Ovary (tissue), 9 donors: ENCODE data around the gene RPS21. TPM values are rescaled to one million over a fixed set of nuclear protein-coding genes. Genes with fewer than 3 reads are reported as not detected.

ENCODE experiments used
- DNase-seq, 5 donors: peaks; one replicate each; pipeline ENCODE4 v3.0.0-alpha.2; 2019 to 2020
- H3K27ac ChIP-seq, 2 donors: fragments of 200-600 bp; one replicate each; pipeline versions ENCODE4 v1.5.1 to v1.8.0; 2019 to 2022
- H3K27me3 ChIP-seq: fragments of 200-600 bp; one replicate; pipeline ENCODE4 v1.8.0; 2022
- H3K36me3 ChIP-seq: fragments of 200-600 bp; sonication (generic); one replicate; pipeline ENCODE4 v1.5.1; 2019
- H3K4me1 ChIP-seq: one replicate; pipeline ENCODE4 v1.8.1; 2013; ENCODE audit warnings: mild to moderate bottlenecking, moderate library complexity; ENCODE audit not compliant: insufficient read depth
- H3K4me3 ChIP-seq: fragments of 200-600 bp; sonication (generic); one replicate; pipeline ENCODE4 v1.5.1; 2017
- H3K9me3 ChIP-seq, 2 donors: fragments of 200-600 bp in 1 of 2; sonication (generic) in 1 of 2; one replicate each; pipeline versions ENCODE4 v1.5.1 to v1.8.1; 2013 to 2019; ENCODE audit warnings: mild to moderate bottlenecking in 1 of 2, moderate library complexity in 1 of 2
- CTCF ChIP-seq, 3 donors: fragments of 450-650 bp in 2 of 3; fragments of 200-600 bp in 1 of 3; IDR thresholded peaks; one replicate each; pipeline versions ENCODE4 v1.5.1 to v1.8.0; 2016 to 2022; ENCODE audit warnings: antibody characterized with exemption in 3 of 3, mild to moderate bottlenecking in 1 of 3
- EP300 ChIP-seq: sonication (generic); formaldehyde crosslinking; IDR thresholded peaks from one replicate; pipeline ENCODE4 v1.6.1; 2017; ENCODE audit warnings: antibody characterized with exemption
- POLR2A ChIP-seq: fragments of 450-650 bp; IDR thresholded peaks from one replicate; pipeline ENCODE4 v1.6.1; 2017; ENCODE audit warnings: antibody characterized with exemption, mild to moderate bottlenecking, moderate library complexity
- WGBS, 3 donors: extraction: QIAGEN DNeasy Blood & Tissue Kit in 1 of 3; methylation state at CpG; one replicate each; pipeline versions ENCODE4 v1.1.5 to v1.1.7; 2013 to 2017; 5-methylcytosine and 5-hydroxymethylcytosine counted together
- intact Hi-C, 4 donors: fragments of 100-400 bp; cut with DNase I; formaldehyde crosslinking; loops; one replicate each; pipeline versions ENCODE4 v1.11.0 to v1.15.1; 2022 to 2023
- polyA plus RNA-seq, 2 donors: library from polyadenylated mRNA; stranded (reverse); fragments of 200-250 nt in 1 of 2; fragments of 350-450 nt in 1 of 2; fragmentation: Illumina TruSeq in 1 of 2; extraction: RNeasy Lipid Tissue Mini Kit (QIAGEN cat#74804) in 1 of 2; gene quantifications; one replicate each; pipeline ENCODE4 v1.2.3, GENCODE V29; 2013 to 2014
- total RNA-seq, 7 donors: library from RNA; depleted of rRNA in 2 of 7; stranded (reverse); fragments of >200 nt in 2 of 7; fragmentation: NEBNext Ultra II Directional in 3 of 7; extraction: Animal tissue kit (Norgen Biotek cat#: 25700) in 3 of 7; gene quantifications; one replicate each; pipeline versions ENCODE4 v1.1.0 to v1.2.4, GENCODE V29; 2016 to 2023
- donor health status: DM: no; HTN: no; CAD: no; lungs with moderate emphysema.
- donor health status: DM: no; HTN: no; CAD: no.
- donor health status: Bipolar disorder and iron deficiency.
- donor health status: DM: yes; HTN: yes; CAD: no.
- donor health status: DM: no; HTN: no; CAD: no.
- donor health status: DM: yes; HTN: yes; CAD: no.

Gene RPS21
- total and polyA plus RNA-seq, 9 donors: 1,038 to 9,967 (median 2,977) TPM

- Histone ChIP-seq H3K36me3 (no peaks in the 10 kb centered on the region), H3K9me3 (no peaks in the 10 kb centered on the region), H3K27ac (peak overlapping the region; percentile 13 to 50), H3K4me3 (peak overlapping the region; percentile 72), H3K4me1 (peaks cover 14% of the 10 kb centered on the region), H3K27me3 (no peaks in the 10 kb centered on the region)
- 0 to 1% (median 1%) methylated on average over 12 to 42 of the region's 42 CpGs for WGBS, 3 donors
- TF ChIP-seq POLR2A (no peak), CTCF (IDR thresholded peaks at IDR 0.05) (no peak), EP300 (no peak)
- intact Hi-C loops: loop anchor here in 3 of 4 donors (5.0 to 10.0 kb wide), 3 partner anchors 238 to 396 kb away; partner anchors contain the start of genes OGFR (in 1 of the 3) and SLCO4A1 (in 1 of the 3)
- peak; percentile 33 to 63 (median 61) for DNase-seq
Observed at GRCh38 chr20:62406635-62407176, 19.8 kb downstream of the RPS21 start.

- peak; percentile 88 to 94 (median 92) for DNase-seq
Observed at GRCh38 chr20:62407221-62407992, 20.5 kb downstream of the RPS21 start, which contains the start of gene CABLES2. TSS of gene CABLES2 (minus strand) at chr20:62407285. CDS start at chr20:62407276, 9 bp downstream.

GRCh38 chr20:62408055-62408454, 21.2 kb downstream of the RPS21 start:
- no peak overlapping the region for H3K27ac ChIP-seq
- no peaks in the 10 kb centered on the region for H3K27me3 ChIP-seq
- H3K4me1 ChIP-seq: peaks cover 14% of the 10 kb centered on the region
- DNase-seq: no peak
- intact Hi-C loops: loop anchor here in 3 of 4 donors (5.0 to 10.0 kb wide), 3 partner anchors 237 to 394 kb away; partner anchors contain the start of genes OGFR (in 1 of the 3) and SLCO4A1 (in 1 of the 3)
- no peaks in the 10 kb centered on the region for H3K9me3 ChIP-seq
- H3K4me3 ChIP-seq: no peak overlapping the region
- H3K36me3 ChIP-seq: no peaks in the 10 kb centered on the region
- 91 to 95% (median 92%) methylated on average over 15 of the region's 15 CpGs for WGBS, 3 donors
- TF ChIP-seq EP300: no peak
- no peak for TF ChIP-seq POLR2A
- TF ChIP-seq CTCF (IDR thresholded peaks at IDR 0.05): no peak

More at GRCh38 chr20:62407221-62407992, 20.5 kb downstream of the RPS21 start, which contains the start of gene CABLES2:
- H3K9me3 ChIP-seq: no peaks in the 10 kb centered on the region
- intact Hi-C loops: loop anchor here in 3 of 4 donors (5.0 to 10.0 kb wide), 3 partner anchors 237 to 395 kb away; partner anchors contain the start of genes OGFR (in 1 of the 3) and SLCO4A1 (in 1 of the 3)
- H3K36me3 ChIP-seq: no peaks in the 10 kb centered on the region
- peak within 1 kb of the TSS; percentile 72 for H3K4me3 ChIP-seq
- H3K27ac ChIP-seq: peak within 1 kb of the TSS; percentile 13 to 50
- no peaks in the 10 kb centered on the region for H3K27me3 ChIP-seq
- 3 to 6% (median 6%) methylated on average over 41 to 73 of the region's 73 CpGs for WGBS, 3 donors
- peaks cover 14% of the 10 kb centered on the region for H3K4me1 ChIP-seq
- TF ChIP-seq POLR2A (no peak), CTCF (IDR thresholded peaks at IDR 0.05) (peak in 2 of 3 donors; percentile 63), EP300 (no peak)

- no peak overlapping the region for H3K27ac ChIP-seq
- no peak overlapping the region for H3K4me3 ChIP-seq
- peaks cover 14% of the 10 kb centered on the region for H3K4me1 ChIP-seq
- no peaks in the 10 kb centered on the region for H3K36me3 ChIP-seq
- intact Hi-C loops: loop anchor here in 3 of 4 donors (5.0 to 10.0 kb wide), 3 partner anchors 236 to 394 kb away; partner anchors contain the start of genes OGFR (in 1 of the 3) and SLCO4A1 (in 1 of the 3)
- TF ChIP-seq EP300 (no peak), POLR2A (no peak), CTCF (IDR thresholded peaks at IDR 0.05) (no peak)
- H3K9me3 ChIP-seq: no peaks in the 10 kb centered on the region
- H3K27me3 ChIP-seq: no peaks in the 10 kb centered on the region
- 86 to 92% (median 87%) methylated on average over 12 of the region's 12 CpGs for WGBS, 3 donors
- no peak for DNase-seq
Observed at GRCh38 chr20:62408640-62409039, 21.7 kb downstream of the RPS21 start.
